Measurements from ENCODE around the gene CEP126. TPM values are rescaled to one million over a fixed set of nuclear protein-coding genes. Genes with fewer than 3 reads are reported as not detected.

Gene CEP126
- total RNA-seq, 1 donor from 2014 or later = 2.2 TPM

DNA sequence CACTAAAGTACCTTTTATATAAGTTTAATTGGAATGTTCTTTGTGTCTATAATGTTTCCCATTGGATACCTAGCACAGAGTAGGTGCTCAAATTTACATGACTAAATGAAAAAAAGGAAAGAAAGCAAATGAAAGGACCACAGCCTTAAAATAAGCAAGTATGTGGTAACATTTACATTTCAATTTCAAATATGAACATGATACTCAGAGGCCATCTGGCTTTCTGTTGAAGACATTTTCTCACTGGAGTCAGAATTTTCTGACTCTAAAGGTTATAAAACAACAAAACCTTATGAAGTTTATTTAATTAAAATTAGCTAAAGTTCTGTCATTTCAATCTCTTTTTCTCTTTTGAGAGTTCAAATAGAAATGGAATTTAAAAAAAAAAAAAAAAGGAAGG is 2.4 kb downstream of the CEP126 start:
- H3K9me3 Mint-ChIP-seq = no peaks in the 10 kb centered on the region
- Histone ChIP-seq H3K9ac (no peak overlapping the region), H3K79me2 (ENCODE audit: low read depth) (no peaks in the 10 kb centered on the region), H4K20me1 (ENCODE audit: low read depth) (no peaks in the 10 kb centered on the region), H3K9me3 (ENCODE audit: low read depth) (no peaks in the 10 kb centered on the region), H3K36me3 (no peaks in the 10 kb centered on the region), H3K4me1 (peaks cover 19% of the 10 kb centered on the region), H2AFZ (replicated peaks) (no peak overlapping the region), H3K27ac (no peak overlapping the region), H3K4me2 (no peak overlapping the region), H3F3A (ENCODE audit: low read depth) (peaks cover 15% of the 10 kb centered on the region), H3K27me3 (no peaks in the 10 kb centered on the region), H3K4me3 (no peak overlapping the region)
- TF ChIP-seq EZH2 (IDR thresholded peaks at IDR 0.05) (no peak), EZH2phosphoT487 (IDR thresholded peaks at IDR 0.05) (no peak)
- TF ChIP-seq, protein P1, sequence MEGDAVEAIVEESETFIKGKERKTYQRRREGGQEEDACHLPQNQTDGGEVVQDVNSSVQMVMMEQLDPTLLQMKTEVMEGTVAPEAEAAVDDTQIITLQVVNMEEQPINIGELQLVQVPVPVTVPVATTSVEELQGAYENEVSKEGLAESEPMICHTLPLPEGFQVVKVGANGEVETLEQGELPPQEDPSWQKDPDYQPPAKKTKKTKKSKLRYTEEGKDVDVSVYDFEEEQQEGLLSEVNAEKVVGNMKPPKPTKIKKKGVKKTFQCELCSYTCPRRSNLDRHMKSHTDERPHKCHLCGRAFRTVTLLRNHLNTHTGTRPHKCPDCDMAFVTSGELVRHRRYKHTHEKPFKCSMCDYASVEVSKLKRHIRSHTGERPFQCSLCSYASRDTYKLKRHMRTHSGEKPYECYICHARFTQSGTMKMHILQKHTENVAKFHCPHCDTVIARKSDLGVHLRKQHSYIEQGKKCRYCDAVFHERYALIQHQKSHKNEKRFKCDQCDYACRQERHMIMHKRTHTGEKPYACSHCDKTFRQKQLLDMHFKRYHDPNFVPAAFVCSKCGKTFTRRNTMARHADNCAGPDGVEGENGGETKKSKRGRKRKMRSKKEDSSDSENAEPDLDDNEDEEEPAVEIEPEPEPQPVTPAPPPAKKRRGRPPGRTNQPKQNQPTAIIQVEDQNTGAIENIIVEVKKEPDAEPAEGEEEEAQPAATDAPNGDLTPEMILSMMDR (IDR thresholded peaks at IDR 0.05) = no peak
- H3K27ac Mint-ChIP-seq = no peak overlapping the region
- no peak overlapping the region for H3K4me3 Mint-ChIP-seq
- H3K27me3 Mint-ChIP-seq (ENCODE audit: insufficient read depth, low read depth) = no peaks in the 10 kb centered on the region
- peaks cover 18% of the 10 kb centered on the region for H3K4me1 Mint-ChIP-seq
- no peaks in the 10 kb centered on the region for H3K36me3 Mint-ChIP-seq
- DNase-seq (ENCODE audit: low spot score) = no peak

DNA sequence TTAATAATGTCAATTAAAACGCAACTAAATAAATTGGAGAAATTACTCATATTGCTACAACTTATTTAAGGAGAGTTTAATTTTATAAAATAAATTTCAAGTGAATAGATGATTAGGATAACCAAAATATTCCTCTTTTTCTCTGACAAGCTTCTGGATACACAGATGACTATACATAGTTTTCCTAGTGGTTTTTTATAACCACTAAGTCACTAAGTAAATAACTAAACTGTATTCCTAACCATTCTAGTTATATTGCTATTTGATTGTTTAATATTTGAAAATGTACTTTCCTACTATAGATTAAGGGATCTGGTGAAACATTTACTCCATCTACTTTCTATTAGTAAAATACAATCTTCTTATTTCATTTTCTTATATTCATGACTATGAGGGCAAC is 6.2 kb downstream of the CEP126 start:
- Histone ChIP-seq H3K79me2 (ENCODE audit: low read depth) (no peaks in the 10 kb centered on the region), H3K4me1 (peaks cover 7% of the 10 kb centered on the region), H3K4me2 (no peak overlapping the region), H3K4me3 (no peak overlapping the region), H3K27ac (no peak overlapping the region), H3K9me3 (ENCODE audit: low read depth) (no peaks in the 10 kb centered on the region), H2AFZ (replicated peaks) (no peak overlapping the region), H3F3A (ENCODE audit: low read depth) (peaks cover 4% of the 10 kb centered on the region), H3K36me3 (no peaks in the 10 kb centered on the region), H3K9ac (no peak overlapping the region), H4K20me1 (ENCODE audit: low read depth) (no peaks in the 10 kb centered on the region), H3K27me3 (no peaks in the 10 kb centered on the region)
- DNase-seq (ENCODE audit: low spot score) = no peak
- no peak overlapping the region for H3K4me3 Mint-ChIP-seq
- H3K27ac Mint-ChIP-seq = no peak overlapping the region
- H3K9me3 Mint-ChIP-seq = no peaks in the 10 kb centered on the region
- peaks cover 5% of the 10 kb centered on the region for H3K4me1 Mint-ChIP-seq
- H3K36me3 Mint-ChIP-seq = no peaks in the 10 kb centered on the region
- H3K27me3 Mint-ChIP-seq (ENCODE audit: insufficient read depth, low read depth) = no peaks in the 10 kb centered on the region
- TF ChIP-seq EZH2phosphoT487 (IDR thresholded peaks at IDR 0.05) = no peak
- no peak for TF ChIP-seq EZH2 (IDR thresholded peaks at IDR 0.05)
- TF ChIP-seq, protein P1 (IDR thresholded peaks at IDR 0.05) = no peak

DNA sequence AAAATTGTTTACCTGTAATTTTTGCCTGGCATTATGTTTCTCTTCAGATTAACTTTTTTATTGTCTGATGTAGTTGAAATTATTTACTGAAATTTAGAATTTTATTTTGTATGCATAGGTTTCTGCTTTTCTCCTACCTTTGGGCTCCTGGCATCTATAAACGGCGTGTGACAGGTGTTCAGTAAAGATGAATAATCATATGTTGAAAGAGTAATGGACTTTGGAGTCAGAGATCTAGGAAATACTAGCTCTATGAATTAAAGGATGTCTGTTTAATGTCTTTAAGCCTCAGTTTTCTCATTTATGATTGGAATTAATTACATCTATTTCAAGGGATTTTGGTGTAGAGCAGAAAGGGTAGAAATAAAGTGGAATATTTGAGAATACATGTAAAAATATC is 8.7 kb downstream of the CEP126 start:
- Histone ChIP-seq H3F3A (ENCODE audit: low read depth) (no peaks in the 10 kb centered on the region), H3K4me1 (no peaks in the 10 kb centered on the region), H3K9me3 (ENCODE audit: low read depth) (no peaks in the 10 kb centered on the region), H2AFZ (replicated peaks) (no peak overlapping the region), H3K36me3 (no peaks in the 10 kb centered on the region), H3K9ac (no peak overlapping the region), H4K20me1 (ENCODE audit: low read depth) (no peaks in the 10 kb centered on the region), H3K27ac (no peak overlapping the region), H3K4me2 (no peak overlapping the region), H3K27me3 (no peaks in the 10 kb centered on the region), H3K79me2 (ENCODE audit: low read depth) (no peaks in the 10 kb centered on the region), H3K4me3 (no peak overlapping the region)
- Mint-ChIP-seq H3K9me3 (peaks cover 3% of the 10 kb centered on the region), H3K4me1 (no peaks in the 10 kb centered on the region), H3K36me3 (no peaks in the 10 kb centered on the region), H3K27me3 (ENCODE audit: insufficient read depth, low read depth) (no peaks in the 10 kb centered on the region), H3K27ac (no peak overlapping the region), H3K4me3 (no peak overlapping the region)
- TF ChIP-seq EZH2 (IDR thresholded peaks at IDR 0.05) = no peak
- no peak for TF ChIP-seq EZH2phosphoT487 (IDR thresholded peaks at IDR 0.05)
- TF ChIP-seq, protein P1 (IDR thresholded peaks at IDR 0.05) = no peak
- no peak for DNase-seq (ENCODE audit: low spot score)

All from neural progenitor cell (in vitro differentiated cells).